HFFc6 (cell line): ENCODE measurements around the gene TMEM201. TPM values are rescaled to one million over a fixed set of nuclear protein-coding genes. Genes with fewer than 3 reads are reported as not detected.
"Not testable (repeated sequence)": the region's sequence is repeated elsewhere in the genome, so short reads cannot be mapped to it uniquely, and the experiment has no call there.

Experiments used
- DNase-seq: peaks from one replicate; pipeline ENCODE4 v3.0.0-alpha.2; 2018
- H3K27ac Mint-ChIP-seq: 2 replicates; pipeline ENCODE4 v1.8.0; 2020; ENCODE audit warnings: mild to moderate bottlenecking, mixed read lengths
- H3K27me3 Mint-ChIP-seq: 2 replicates; pipeline ENCODE4 v1.8.0; 2021; ENCODE audit warnings: mild to moderate bottlenecking, moderate library complexity, mixed read lengths; ENCODE audit not compliant: insufficient read depth
- H3K36me3 Mint-ChIP-seq: 2 replicates; pipeline ENCODE4 v1.8.0; 2021; ENCODE audit warnings: low read depth, mixed read lengths
- H3K4me1 Mint-ChIP-seq: 2 replicates; pipeline ENCODE4 v1.8.0; 2020; ENCODE audit warnings: low read depth, mixed read lengths
- H3K4me3 Mint-ChIP-seq: 2 replicates; pipeline ENCODE4 v1.8.0; 2020; ENCODE audit warnings: mild to moderate bottlenecking, moderate library complexity, mixed read lengths
- H3K9me3 Mint-ChIP-seq: 2 replicates; pipeline ENCODE4 v1.8.0; 2020; ENCODE audit warnings: mild to moderate bottlenecking, mixed read lengths
- total RNA-seq, 6 experiments: library from RNA; stranded (reverse); fragmentation: NEBNext Ultra II Directional; extraction: Animal tissue kit (Norgen Biotek cat#: 25700); gene quantifications; 2 replicates in 1 of 6; 3 replicates in 5 of 6; pipeline ENCODE4 v1.2.3, GENCODE V29; 2021
- TF ChIP-seq, protein P1 (sequence below): fragments of 200-600 bp; sonication (generic); IDR thresholded peaks from 2 replicates; pipeline ENCODE4 v1.5.0; 2021; ENCODE audit warnings: antibody characterized with exemption, mild to moderate bottlenecking

TMEM201 gene
- total RNA-seq, 6 experiments from 2014 or later: 10.5 to 14.0 (median 11.2) TPM

GRCh38 chr1:9558271-9558945 is 30.3 kb upstream of the TMEM201 start:
- TF ChIP-seq, protein P1, sequence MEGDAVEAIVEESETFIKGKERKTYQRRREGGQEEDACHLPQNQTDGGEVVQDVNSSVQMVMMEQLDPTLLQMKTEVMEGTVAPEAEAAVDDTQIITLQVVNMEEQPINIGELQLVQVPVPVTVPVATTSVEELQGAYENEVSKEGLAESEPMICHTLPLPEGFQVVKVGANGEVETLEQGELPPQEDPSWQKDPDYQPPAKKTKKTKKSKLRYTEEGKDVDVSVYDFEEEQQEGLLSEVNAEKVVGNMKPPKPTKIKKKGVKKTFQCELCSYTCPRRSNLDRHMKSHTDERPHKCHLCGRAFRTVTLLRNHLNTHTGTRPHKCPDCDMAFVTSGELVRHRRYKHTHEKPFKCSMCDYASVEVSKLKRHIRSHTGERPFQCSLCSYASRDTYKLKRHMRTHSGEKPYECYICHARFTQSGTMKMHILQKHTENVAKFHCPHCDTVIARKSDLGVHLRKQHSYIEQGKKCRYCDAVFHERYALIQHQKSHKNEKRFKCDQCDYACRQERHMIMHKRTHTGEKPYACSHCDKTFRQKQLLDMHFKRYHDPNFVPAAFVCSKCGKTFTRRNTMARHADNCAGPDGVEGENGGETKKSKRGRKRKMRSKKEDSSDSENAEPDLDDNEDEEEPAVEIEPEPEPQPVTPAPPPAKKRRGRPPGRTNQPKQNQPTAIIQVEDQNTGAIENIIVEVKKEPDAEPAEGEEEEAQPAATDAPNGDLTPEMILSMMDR: no peak

GRCh38 chr1:9558946-9559545 is 29.7 kb upstream of the TMEM201 start:
- Mint-ChIP-seq H3K9me3 (no peaks in the 10 kb centered on the region), H3K36me3 (peaks cover 21% of the 10 kb centered on the region), H3K27me3 (no peaks in the 10 kb centered on the region), H3K4me3 (no peak overlapping the region), H3K27ac (no peak overlapping the region), H3K4me1 (peaks cover 23% of the 10 kb centered on the region)
- DNase-seq: no peak
- TF ChIP-seq, protein P1: no peak

More at GRCh38 chr1:9558271-9558945, 30.3 kb upstream of the TMEM201 start:
- Mint-ChIP-seq H3K4me1 (peaks cover 23% of the 10 kb centered on the region), H3K36me3 (peaks cover 17% of the 10 kb centered on the region), H3K9me3 (no peaks in the 10 kb centered on the region), H3K27me3 (no peaks in the 10 kb centered on the region), H3K27ac (no peak overlapping the region), H3K4me3 (no peak overlapping the region)
- no peak for DNase-seq

GRCh38 chr1:9559673-9560072 is 29.0 kb upstream of the TMEM201 start:
- no peak for DNase-seq
- H3K36me3 Mint-ChIP-seq: peaks cover 22% of the 10 kb centered on the region
- TF ChIP-seq, protein P1: no peak
- no peak overlapping the region for H3K27ac Mint-ChIP-seq
- peaks cover 22% of the 10 kb centered on the region for H3K4me1 Mint-ChIP-seq
- H3K27me3 Mint-ChIP-seq: no peaks in the 10 kb centered on the region
- H3K9me3 Mint-ChIP-seq: no peaks in the 10 kb centered on the region
- no peak overlapping the region for H3K4me3 Mint-ChIP-seq

DNA sequence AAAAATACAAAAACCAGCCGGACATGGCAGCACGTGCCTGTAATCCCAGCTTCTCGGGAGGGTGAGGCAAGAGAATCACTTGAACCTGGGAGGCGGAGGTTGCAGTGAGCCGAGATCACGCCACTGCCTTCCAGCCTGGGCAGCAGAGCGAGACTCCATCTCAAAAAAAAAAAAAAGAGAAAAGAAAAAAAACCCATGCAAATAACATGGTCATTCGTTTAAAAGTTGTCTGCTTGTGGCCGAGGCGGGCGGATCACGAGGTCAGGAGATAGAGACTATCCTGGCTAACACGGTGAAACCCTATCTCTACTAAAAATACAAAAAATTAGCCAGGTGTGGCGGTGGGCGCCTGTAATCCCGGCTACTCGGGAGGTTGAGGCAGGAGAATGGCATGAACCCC is 28.6 kb upstream of the TMEM201 start:
- H3K4me3 Mint-ChIP-seq, H3K27me3 Mint-ChIP-seq, H3K27ac Mint-ChIP-seq, DNase-seq, H3K9me3 Mint-ChIP-seq: not testable (repeated sequence)
- Mint-ChIP-seq H3K4me1 (peaks cover 18% of the 10 kb centered on the region), H3K36me3 (peaks cover 21% of the 10 kb centered on the region)

GRCh38 chr1:9561429-9561828 is 27.3 kb upstream of the TMEM201 start:
- Mint-ChIP-seq H3K36me3 (peaks cover 11% of the 10 kb centered on the region; the same call in 1 of the 2 replicates), H3K27ac (peak overlapping the region; percentile 76)

DNA sequence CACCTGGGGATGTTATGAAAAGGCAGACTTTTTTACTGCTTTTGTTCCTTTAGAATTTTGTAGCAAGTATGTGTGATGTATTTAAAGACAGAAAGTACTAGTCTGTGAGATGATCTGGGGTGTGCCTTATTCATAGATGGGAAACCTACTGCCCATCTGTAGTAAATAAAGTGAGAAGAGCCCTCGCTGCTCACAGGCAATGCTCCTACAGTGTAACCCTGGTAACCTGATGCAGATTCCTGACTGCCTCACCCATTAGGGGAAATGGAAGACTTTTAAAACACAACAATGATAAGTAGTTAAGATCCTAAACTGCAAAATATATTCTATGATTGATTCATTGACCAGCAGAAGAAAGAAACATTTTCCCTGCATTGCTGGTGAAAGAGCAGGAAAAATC is 19.4 kb upstream of the TMEM201 start:
- Mint-ChIP-seq H3K27me3 (no peaks in the 10 kb centered on the region; the same call in 1 of the 2 replicates), H3K4me3 (no peak overlapping the region), H3K36me3 (no peaks in the 10 kb centered on the region), H3K4me1 (no peaks in the 10 kb centered on the region), H3K27ac (no peak overlapping the region), H3K9me3 (no peaks in the 10 kb centered on the region)
- TF ChIP-seq, protein P1: no peak
- no peak for DNase-seq

More at GRCh38 chr1:9561429-9561828, 27.3 kb upstream of the TMEM201 start:
- H3K27me3 Mint-ChIP-seq: no peaks in the 10 kb centered on the region
- peaks cover 8% of the 10 kb centered on the region for H3K4me1 Mint-ChIP-seq
- TF ChIP-seq, protein P1: no peak
- no peaks in the 10 kb centered on the region for H3K9me3 Mint-ChIP-seq
- DNase-seq: peak; percentile 88
- no peak overlapping the region for H3K4me3 Mint-ChIP-seq

GRCh38 chr1:9570886-9571529 is 17.7 kb upstream of the TMEM201 start:
- not testable (repeated sequence) for H3K27me3 Mint-ChIP-seq, DNase-seq, H3K4me1 Mint-ChIP-seq, H3K9me3 Mint-ChIP-seq, H3K4me3 Mint-ChIP-seq, H3K27ac Mint-ChIP-seq, H3K36me3 Mint-ChIP-seq
